Measurements from ENCODE around the gene FRMD4A. TPM values are rescaled to one million over a fixed set of nuclear protein-coding genes. Genes with fewer than 3 reads are reported as not detected.

The FRMD4A gene
- total and polyA plus RNA-seq, 2 of the 4 experiments (the other 2 are of a cell fraction): 30.3 to 68.8 TPM

DNA sequence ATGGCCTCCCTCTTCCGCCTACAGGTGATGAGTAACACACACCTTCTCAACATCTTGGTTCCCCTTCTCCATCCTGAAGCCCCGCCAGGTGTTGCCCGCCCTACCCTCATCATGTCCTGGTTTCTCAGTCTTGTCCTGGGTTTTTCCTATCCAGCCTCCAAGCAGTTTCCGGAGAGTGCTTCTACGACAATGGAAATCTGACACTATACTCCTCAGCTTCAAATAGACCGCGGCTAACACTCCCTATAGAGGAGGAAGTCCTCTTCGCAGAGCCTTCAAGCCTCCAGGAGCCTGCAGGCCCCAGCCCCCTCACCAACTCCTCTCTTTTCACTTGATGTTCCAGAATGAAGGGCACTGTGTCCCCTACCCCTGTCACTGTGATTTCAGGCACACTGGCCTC, 596.6 kb downstream of the FRMD4A start:
- ChIA-PET CTCF (no interaction called here), POLR2A (ENCODE audit: unreplicated experiment) (no interaction called here)
- no peaks in the 10 kb centered on the region for H3K27me3 ChIP-seq (ENCODE audit: control insufficient read depth, insufficient read depth, low read length)
- H2BK5ac ChIP-seq (ENCODE audit: low read depth, low read length, poor library complexity, severe bottlenecking): no peak overlapping the region
- H4K91ac ChIP-seq (ENCODE audit: insufficient read depth, low read depth, low read length): no peak overlapping the region
- H3K4me2 ChIP-seq (ENCODE audit: low read depth, low read length): no peak overlapping the region
- no peak overlapping the region for H2BK20ac ChIP-seq (ENCODE audit: low read depth, low read length)
- no peaks in the 10 kb centered on the region; a peak in 1 of 4 replicates for H3K79me1 ChIP-seq (ENCODE audit: low read depth in 1 of 2, low read length in 2 of 2)
- no peak overlapping the region for H3K9ac ChIP-seq (ENCODE audit: low read depth, low read length)
- no peak overlapping the region for H2AFZ ChIP-seq (replicated peaks; ENCODE audit: low read length, poor library complexity)
- peaks cover 3% of the 10 kb centered on the region; the same call in 1 of the 2 replicates for H3K9me1 ChIP-seq (ENCODE audit: insufficient read depth, low read length)
- in situ Hi-C loops (cut with MboI; ENCODE audit: low sequenced_read_pairs) (no loop called here), intact Hi-C loops (cut with micrococcal nuclease) (no loop called here), dilution Hi-C loops (cut with HindIII; ENCODE audit: low sequenced_read_pairs, unreplicated experiment) (no loop called here)
- TF ChIP-seq, protein P1, sequence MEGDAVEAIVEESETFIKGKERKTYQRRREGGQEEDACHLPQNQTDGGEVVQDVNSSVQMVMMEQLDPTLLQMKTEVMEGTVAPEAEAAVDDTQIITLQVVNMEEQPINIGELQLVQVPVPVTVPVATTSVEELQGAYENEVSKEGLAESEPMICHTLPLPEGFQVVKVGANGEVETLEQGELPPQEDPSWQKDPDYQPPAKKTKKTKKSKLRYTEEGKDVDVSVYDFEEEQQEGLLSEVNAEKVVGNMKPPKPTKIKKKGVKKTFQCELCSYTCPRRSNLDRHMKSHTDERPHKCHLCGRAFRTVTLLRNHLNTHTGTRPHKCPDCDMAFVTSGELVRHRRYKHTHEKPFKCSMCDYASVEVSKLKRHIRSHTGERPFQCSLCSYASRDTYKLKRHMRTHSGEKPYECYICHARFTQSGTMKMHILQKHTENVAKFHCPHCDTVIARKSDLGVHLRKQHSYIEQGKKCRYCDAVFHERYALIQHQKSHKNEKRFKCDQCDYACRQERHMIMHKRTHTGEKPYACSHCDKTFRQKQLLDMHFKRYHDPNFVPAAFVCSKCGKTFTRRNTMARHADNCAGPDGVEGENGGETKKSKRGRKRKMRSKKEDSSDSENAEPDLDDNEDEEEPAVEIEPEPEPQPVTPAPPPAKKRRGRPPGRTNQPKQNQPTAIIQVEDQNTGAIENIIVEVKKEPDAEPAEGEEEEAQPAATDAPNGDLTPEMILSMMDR (conservative IDR thresholded peaks at IDR 0.05; ENCODE audit: low read depth, low read length): no peak
- no peak for TF ChIP-seq POLR2A (IDR thresholded peaks at IDR 0.05; ENCODE audit: low read depth, low read length)
- no peak for TF ChIP-seq RCOR1 (IDR thresholded peaks at IDR 0.05; ENCODE audit: insufficient replicate concordance, low read length)
- TF ChIP-seq BHLHE40 (IDR thresholded peaks at IDR 0.05; ENCODE audit: low read depth, low read length): no peak
- no peak for TF ChIP-seq CEBPB (IDR thresholded peaks at IDR 0.05; ENCODE audit: low read depth, low read length)
- TF ChIP-seq MAFK (IDR thresholded peaks at IDR 0.05; ENCODE audit: low read depth, low read length): no peak
- TF ChIP-seq MXI1 (IDR thresholded peaks at IDR 0.05; ENCODE audit: borderline replicate concordance, low read depth, low read length): no peak
- no peak for TF ChIP-seq FOS (IDR thresholded peaks at IDR 0.05; ENCODE audit: low read depth, low read length)
- TF ChIP-seq SMC3 (IDR thresholded peaks at IDR 0.05; ENCODE audit: low read depth, low read length): no peak
- TF ChIP-seq NFE2L2 (IDR thresholded peaks at IDR 0.05; ENCODE audit: low read depth, low read length): no peak
- TF ChIP-seq, protein P2, sequence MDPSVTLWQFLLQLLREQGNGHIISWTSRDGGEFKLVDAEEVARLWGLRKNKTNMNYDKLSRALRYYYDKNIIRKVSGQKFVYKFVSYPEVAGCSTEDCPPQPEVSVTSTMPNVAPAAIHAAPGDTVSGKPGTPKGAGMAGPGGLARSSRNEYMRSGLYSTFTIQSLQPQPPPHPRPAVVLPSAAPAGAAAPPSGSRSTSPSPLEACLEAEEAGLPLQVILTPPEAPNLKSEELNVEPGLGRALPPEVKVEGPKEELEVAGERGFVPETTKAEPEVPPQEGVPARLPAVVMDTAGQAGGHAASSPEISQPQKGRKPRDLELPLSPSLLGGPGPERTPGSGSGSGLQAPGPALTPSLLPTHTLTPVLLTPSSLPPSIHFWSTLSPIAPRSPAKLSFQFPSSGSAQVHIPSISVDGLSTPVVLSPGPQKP (IDR thresholded peaks at IDR 0.05; ENCODE audit: borderline replicate concordance, low read depth, low read length): no peak
- TF ChIP-seq CHD1 (IDR thresholded peaks at IDR 0.05; ENCODE audit: low read depth, low read length): no peak
- TF ChIP-seq, protein P3, sequence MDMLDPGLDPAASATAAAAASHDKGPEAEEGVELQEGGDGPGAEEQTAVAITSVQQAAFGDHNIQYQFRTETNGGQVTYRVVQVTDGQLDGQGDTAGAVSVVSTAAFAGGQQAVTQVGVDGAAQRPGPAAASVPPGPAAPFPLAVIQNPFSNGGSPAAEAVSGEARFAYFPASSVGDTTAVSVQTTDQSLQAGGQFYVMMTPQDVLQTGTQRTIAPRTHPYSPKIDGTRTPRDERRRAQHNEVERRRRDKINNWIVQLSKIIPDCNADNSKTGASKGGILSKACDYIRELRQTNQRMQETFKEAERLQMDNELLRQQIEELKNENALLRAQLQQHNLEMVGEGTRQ (IDR thresholded peaks at IDR 0.05; ENCODE audit: low read depth, low read length): no peak
- H4K5ac ChIP-seq (ENCODE audit: low read depth, low read length): no peak overlapping the region
- H2AK9ac ChIP-seq (replicated peaks; ENCODE audit: low read depth, low read length, poor library complexity): no peak overlapping the region
- no peaks in the 10 kb centered on the region for H3K4me1 ChIP-seq (ENCODE audit: control insufficient read depth, insufficient read depth, low read length)
- no peak overlapping the region for H3K4ac ChIP-seq (ENCODE audit: low read depth, low read length)
- 100% methylated on average over 3 of the region's 8 CpGs; no CpG with 5 or more reads in 1 of the 2 experiments for WGBS, 2 experiments (ENCODE audit: extremely low coverage in 2 of 2, insufficient read length in 1 of 2)
- H3K56ac ChIP-seq (ENCODE audit: extremely low read depth, insufficient read depth, low read length): no peak overlapping the region
- no peak overlapping the region for H2AK5ac ChIP-seq (ENCODE audit: low read depth, low read length)
- BruUV-seq (replicated peaks): no TSS peak
- H2BK120ac ChIP-seq (ENCODE audit: low read depth, low read length): no peak overlapping the region
- H3K14ac ChIP-seq (replicated peaks; ENCODE audit: low read depth, low read length): no peak overlapping the region
- no peak for ATAC-seq (ENCODE audit: low read depth)
- no peak overlapping the region for H2BK15ac ChIP-seq (ENCODE audit: low read depth, low read length)
- no peak overlapping the region for H3K23ac ChIP-seq (ENCODE audit: low read depth, low read length)
- no peak overlapping the region for H3K4me3 ChIP-seq (ENCODE audit: insufficient read depth, low read depth, low read length)
- no peak overlapping the region for H3K18ac ChIP-seq (ENCODE audit: low read depth, low read length)
- H4K8ac ChIP-seq (ENCODE audit: low read depth in 2 of 2, low read length in 2 of 2): no peak overlapping the region
- DNase-seq: no peak
- no peaks in the 10 kb centered on the region for H4K20me1 ChIP-seq (ENCODE audit: insufficient read depth, low read length)
- peaks cover 19% of the 10 kb centered on the region for H3K36me3 ChIP-seq (ENCODE audit: control insufficient read depth, insufficient read depth, low read length)
- no peaks in the 10 kb centered on the region for H3K9me3 ChIP-seq (ENCODE audit: control insufficient read depth, insufficient read depth, low read length)
- H3K27ac ChIP-seq (ENCODE audit: insufficient read depth, low read length): no peak overlapping the region

Data from IMR-90 (cell line).